NCI-H2171 treated with DMSO at 0.1 percent for 48 hours (cell line): Measurements from ENCODE around the gene RPL3.
A peak's percentile ranks its signal among the peaks of the same experiment; 100 is the strongest.
"Not testable (repeated sequence)": the region's sequence is repeated elsewhere in the genome, so short reads cannot be mapped to it uniquely, and the experiment has no call there.

Experiments
- DNase-seq: peaks from one replicate; lab custom pipeline; 2025; lab: John Stamatoyannopoulos, UW

RPL3 gene

GRCh38 chr22:39351689-39352214, 32.3 kb upstream of the RPL3 start:
- DNase-seq: peak; percentile 72

- DNase-seq: peak; percentile 38
These were observed 31.6 kb upstream of the RPL3 start for GRCh38 chr22:39350757-39351688.

GRCh38 chr22:39349967-39350726, 30.7 kb upstream of the RPL3 start, which contains the start of gene SYNGR1:
SYNGR1 (plus strand) TSS chr22:39349991; CDS start chr22:39350011, 20 bp downstream.
- no peak for DNase-seq

GRCh38 chr22:39349506-39349966, 30.1 kb upstream of the RPL3 start:
- DNase-seq: peak; percentile 58

GRCh38 chr22:39348909-39349505, 29.6 kb upstream of the RPL3 start:
- peak; percentile 58 for DNase-seq

GRCh38 chr22:39345231-39345630, 25.8 kb upstream of the RPL3 start:
- no peak for DNase-seq

GRCh38 chr22:39344046-39344390, 24.6 kb upstream of the RPL3 start:
- no peak for DNase-seq

GRCh38 chr22:39343259-39344045, 24.0 kb upstream of the RPL3 start:
- peak; percentile 75 for DNase-seq

- no peak for DNase-seq
These were observed 21.8 kb upstream of the RPL3 start for GRCh38 chr22:39341179-39341578.

- DNase-seq: not testable (repeated sequence)
These were observed 20.4 kb upstream of the RPL3 start for GRCh38 chr22:39339775-39340174.

GRCh38 chr22:39336411-39336810, 17.0 kb upstream of the RPL3 start:
- no peak for DNase-seq

- no peak for DNase-seq
These were observed 13.1 kb upstream of the RPL3 start for GRCh38 chr22:39332441-39333064.

GRCh38 chr22:39330553-39330952, 11.1 kb upstream of the RPL3 start:
- DNase-seq: not testable (repeated sequence)

GRCh38 chr22:39327995-39328754, 8.8 kb upstream of the RPL3 start:
- DNase-seq: no peak

- no peak for DNase-seq
These were observed 6.0 kb upstream of the RPL3 start for GRCh38 chr22:39325392-39325932.

GRCh38 chr22:39320616-39321029, 1.2 kb upstream of the RPL3 start:
- DNase-seq: not testable (repeated sequence)

- no peak for DNase-seq
These were observed 728 bp downstream of the RPL3 start for GRCh38 chr22:39318507-39319283.

GRCh38 chr22:39317775-39318506, 1.5 kb downstream of the RPL3 start:
- peak; percentile 38 for DNase-seq
